T-helper 2 cell treated with Interferon-gamma antibody and Interleukin-4, amounts not matched to agents 5 μg/mL and 100 μg/mL, for 36 hours (primary cell): ENCODE data around the gene ZNF467.

Source experiments
- DNase-seq: peaks from one replicate; pipeline ENCODE4 v3.0.0; 2021; ENCODE audit warnings: low spot score
- H3K27ac Mint-ChIP-seq: one replicate; pipeline ENCODE4 v1.8.0; 2021; ENCODE audit warnings: mild to moderate bottlenecking, mixed read lengths
- H3K27me3 Mint-ChIP-seq: one replicate; pipeline ENCODE4 v1.8.0; 2021; ENCODE audit warnings: low read depth, mixed read lengths
- H3K36me3 Mint-ChIP-seq: one replicate; pipeline ENCODE4 v1.8.0; 2021; ENCODE audit warnings: low read depth, mixed read lengths
- H3K4me1 Mint-ChIP-seq: one replicate; pipeline ENCODE4 v1.8.0; 2021; ENCODE audit warnings: low read depth, mixed read lengths
- H3K4me3 Mint-ChIP-seq: one replicate; pipeline ENCODE4 v1.8.0; 2022; ENCODE audit warnings: mild to moderate bottlenecking, moderate library complexity, mixed read lengths
- H3K9me3 Mint-ChIP-seq: one replicate; pipeline ENCODE4 v1.8.0; 2021; ENCODE audit warnings: mixed read lengths

ZNF467 gene

DNA sequence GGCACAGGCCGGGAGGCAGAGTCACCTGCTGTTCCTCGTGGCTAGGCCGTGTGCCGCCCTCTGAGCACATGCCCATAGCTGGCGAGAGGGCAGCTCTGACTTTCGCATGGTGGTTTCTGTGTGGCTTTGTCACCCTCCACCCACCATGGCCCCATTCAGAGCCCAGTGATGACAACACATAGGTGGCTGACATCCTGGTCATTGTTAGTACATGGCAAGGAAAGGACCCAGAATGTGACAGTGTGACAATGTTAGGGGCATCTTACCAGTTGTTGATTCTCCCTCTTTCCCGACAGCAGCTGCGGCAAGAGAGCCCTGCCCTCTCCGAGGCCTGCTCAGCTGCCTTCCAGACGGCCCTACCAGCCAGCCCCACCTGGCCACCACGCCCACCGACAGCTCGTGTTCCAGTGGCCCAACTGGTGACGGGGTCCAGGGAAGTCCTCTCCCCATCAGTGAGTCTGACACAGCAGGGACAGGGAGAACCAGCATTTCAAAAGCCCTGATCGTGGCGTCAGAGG is 52.2 kb downstream of the ZNF467 start:
- Mint-ChIP-seq H3K4me3 (no peak overlapping the region), H3K36me3 (peaks cover 2% of the 10 kb centered on the region), H3K27ac (no peak overlapping the region), H3K4me1 (no peaks in the 10 kb centered on the region), H3K9me3 (no peaks in the 10 kb centered on the region), H3K27me3 (no peaks in the 10 kb centered on the region)
- DNase-seq = no peak

DNA sequence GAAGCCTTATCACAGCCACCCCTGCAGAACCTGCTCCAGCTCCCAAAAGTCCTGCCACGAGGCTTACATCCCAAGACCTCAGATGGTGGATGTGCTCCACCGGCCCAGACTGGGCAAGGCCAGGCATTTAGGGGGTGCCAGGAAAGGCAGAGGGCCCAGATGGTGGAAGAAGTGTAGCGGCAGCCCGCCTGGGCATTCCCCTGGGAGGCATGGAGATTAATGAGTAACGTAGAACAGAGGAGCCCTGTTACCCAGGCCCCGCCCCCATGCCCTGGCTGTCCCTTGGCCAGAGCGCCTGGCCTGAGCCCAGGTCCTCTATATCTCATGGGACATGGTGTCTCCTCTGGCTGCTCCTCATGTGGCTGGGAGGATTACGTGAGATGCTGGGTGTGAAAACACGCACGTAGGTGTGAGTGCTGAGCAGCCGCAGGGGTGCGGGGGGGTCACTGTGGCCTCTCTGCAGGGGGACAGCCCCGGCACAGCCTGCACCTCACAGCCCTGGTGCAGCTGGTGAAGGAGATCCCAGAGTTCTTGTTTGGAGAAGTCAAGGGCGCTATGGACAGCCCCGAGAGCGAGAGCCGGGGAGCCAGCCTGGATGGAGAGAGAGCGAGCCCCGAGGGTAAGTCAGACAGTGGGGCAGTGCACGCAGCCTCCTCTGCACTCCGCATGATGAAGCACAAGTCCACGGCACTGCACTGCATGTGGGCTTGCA is 52.9 kb downstream of the ZNF467 start:
- H3K4me3 Mint-ChIP-seq = no peak overlapping the region
- DNase-seq = no peak
- peaks cover 2% of the 10 kb centered on the region for H3K36me3 Mint-ChIP-seq
- H3K4me1 Mint-ChIP-seq = peaks cover 4% of the 10 kb centered on the region
- H3K27me3 Mint-ChIP-seq = no peaks in the 10 kb centered on the region
- H3K27ac Mint-ChIP-seq = no peak overlapping the region
- no peaks in the 10 kb centered on the region for H3K9me3 Mint-ChIP-seq

DNA sequence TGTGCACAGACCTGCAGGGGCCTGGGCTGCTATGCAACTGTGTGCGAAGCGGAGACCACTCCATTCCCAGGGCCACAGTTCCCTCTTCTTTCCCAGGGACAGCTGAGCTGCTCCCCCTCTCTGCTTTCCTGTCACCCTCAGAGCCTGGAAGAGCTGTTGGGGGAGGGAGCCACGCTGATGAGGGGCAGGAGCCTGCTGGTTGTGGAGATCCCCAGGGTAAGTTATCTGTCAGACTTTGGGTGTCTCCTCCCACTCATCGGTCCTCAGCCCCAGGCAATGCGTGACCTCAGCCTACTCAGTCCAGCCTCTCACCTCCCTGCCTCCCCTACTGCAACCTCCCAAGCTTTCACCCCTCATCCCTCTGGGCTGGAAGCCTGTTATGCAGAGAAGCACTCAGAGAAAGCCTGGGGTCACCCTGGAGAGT is 53.5 kb downstream of the ZNF467 start:
- H3K9me3 Mint-ChIP-seq = no peaks in the 10 kb centered on the region
- peaks cover 2% of the 10 kb centered on the region for H3K36me3 Mint-ChIP-seq
- H3K4me1 Mint-ChIP-seq = peaks cover 8% of the 10 kb centered on the region
- H3K27ac Mint-ChIP-seq = no peak overlapping the region
- no peaks in the 10 kb centered on the region for H3K27me3 Mint-ChIP-seq
- no peak for DNase-seq
- no peak overlapping the region for H3K4me3 Mint-ChIP-seq

DNA sequence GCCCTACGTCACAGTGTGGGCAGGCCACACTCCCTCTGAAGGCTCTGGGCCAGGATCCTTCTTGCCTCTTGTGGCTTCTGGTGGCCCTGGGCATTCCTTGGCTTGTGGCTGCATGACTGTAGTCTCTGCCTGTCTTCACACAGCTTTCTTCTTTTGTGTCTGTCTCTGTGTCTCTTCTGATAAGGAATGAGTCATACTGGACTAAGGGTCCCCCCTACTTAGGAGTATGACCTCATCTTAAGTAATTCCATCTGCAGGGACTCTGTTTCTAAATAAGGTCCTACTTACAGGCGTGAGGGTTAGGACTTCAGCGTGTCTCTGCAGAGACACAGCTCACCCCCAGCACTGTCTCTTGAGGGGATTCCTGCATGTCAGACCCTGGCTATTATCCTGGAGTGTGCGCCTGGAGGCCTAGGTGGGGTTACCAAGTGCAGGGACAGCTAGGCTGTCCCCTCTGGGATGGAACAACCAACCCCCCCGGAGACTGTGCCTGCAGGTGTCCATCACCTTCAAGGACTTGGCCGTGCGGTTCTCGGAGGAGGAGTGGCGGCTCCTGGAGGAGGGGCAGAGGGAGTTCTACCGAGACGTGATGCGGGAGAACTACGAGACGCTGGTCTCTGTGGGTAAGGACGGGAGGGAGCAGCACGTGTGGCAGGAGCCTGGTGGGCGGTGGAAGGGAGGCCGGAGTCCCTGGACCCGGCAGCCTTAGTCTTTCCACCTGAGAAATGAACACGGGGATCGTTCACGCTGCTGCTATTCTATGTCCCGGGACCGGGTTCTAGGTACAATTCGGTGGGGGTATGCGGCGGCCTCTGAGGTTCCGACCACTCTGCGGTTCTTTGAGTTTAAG is 54.1 kb downstream of the ZNF467 start:
- Mint-ChIP-seq H3K4me3 (no peak overlapping the region), H3K36me3 (peaks cover 2% of the 10 kb centered on the region), H3K27me3 (no peaks in the 10 kb centered on the region), H3K4me1 (peaks cover 8% of the 10 kb centered on the region), H3K27ac (no peak overlapping the region), H3K9me3 (no peaks in the 10 kb centered on the region)
- DNase-seq = no peak

DNA sequence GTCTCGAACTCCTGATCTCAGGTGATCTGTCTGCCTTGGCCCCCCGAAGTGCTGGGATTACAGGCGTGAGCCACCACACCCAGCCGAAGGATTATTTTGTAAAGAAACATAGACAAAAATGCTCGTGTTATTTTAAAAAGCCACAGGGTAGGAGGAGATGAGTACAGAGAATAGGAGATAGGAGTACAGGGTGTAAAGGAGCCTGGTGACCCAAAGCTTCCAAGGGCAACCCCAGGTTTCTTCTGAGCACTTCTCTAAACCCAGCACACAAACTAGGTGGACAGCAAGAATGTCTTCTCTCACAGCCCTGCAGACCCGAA is 54.7 kb downstream of the ZNF467 start:
- no peak overlapping the region for H3K27ac Mint-ChIP-seq
- H3K27me3 Mint-ChIP-seq = no peaks in the 10 kb centered on the region
- H3K36me3 Mint-ChIP-seq = peaks cover 2% of the 10 kb centered on the region
- peaks cover 8% of the 10 kb centered on the region for H3K4me1 Mint-ChIP-seq
- H3K4me3 Mint-ChIP-seq = no peak overlapping the region
- no peak for DNase-seq
- no peaks in the 10 kb centered on the region for H3K9me3 Mint-ChIP-seq

DNA sequence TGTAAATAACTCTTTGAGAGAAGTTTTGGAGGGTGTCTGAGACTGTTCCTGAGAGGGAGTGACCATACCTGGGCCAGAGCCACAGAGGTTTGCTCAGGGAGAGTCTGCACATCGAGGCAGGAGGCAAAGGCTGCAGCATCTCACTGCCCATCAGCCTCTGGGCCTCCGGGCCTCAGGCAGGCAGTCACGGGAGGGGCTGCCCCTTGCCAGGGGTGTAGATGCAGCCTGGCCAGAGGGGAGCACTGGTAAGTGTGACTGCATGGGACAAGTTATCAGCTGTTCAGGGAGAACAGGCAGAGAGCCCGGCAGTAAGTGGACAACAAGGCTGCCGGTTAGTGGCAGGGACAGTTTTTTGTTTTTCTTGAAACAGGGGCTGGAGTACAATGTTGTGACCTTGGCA is 55.9 kb downstream of the ZNF467 start:
- H3K27ac Mint-ChIP-seq = no peak overlapping the region
- H3K4me1 Mint-ChIP-seq = peaks cover 8% of the 10 kb centered on the region
- H3K27me3 Mint-ChIP-seq = no peaks in the 10 kb centered on the region
- H3K36me3 Mint-ChIP-seq = no peaks in the 10 kb centered on the region
- H3K9me3 Mint-ChIP-seq = no peaks in the 10 kb centered on the region
- H3K4me3 Mint-ChIP-seq = no peak overlapping the region
- no peak for DNase-seq

DNA sequence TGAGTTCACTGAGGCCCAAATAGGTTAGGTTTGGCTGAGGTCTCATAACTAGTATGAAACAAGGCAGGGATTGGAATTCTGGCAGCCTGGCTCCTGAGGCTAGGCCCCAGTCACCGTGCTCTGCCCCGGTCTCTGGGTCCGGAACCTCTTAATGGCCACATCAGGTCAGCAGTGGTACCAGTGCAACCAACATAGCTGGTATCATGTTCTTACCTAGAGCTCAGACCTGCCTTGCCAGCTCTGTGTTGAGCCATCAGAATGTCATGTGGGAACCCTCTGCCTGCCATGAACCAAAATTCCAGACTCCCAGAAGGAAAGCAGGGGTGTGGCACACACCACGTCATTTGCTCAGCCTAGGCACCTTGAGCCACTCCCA is 56.5 kb downstream of the ZNF467 start:
- H3K4me1 Mint-ChIP-seq = peaks cover 8% of the 10 kb centered on the region
- H3K27ac Mint-ChIP-seq = no peak overlapping the region
- peaks cover 1% of the 10 kb centered on the region for H3K9me3 Mint-ChIP-seq

DNA sequence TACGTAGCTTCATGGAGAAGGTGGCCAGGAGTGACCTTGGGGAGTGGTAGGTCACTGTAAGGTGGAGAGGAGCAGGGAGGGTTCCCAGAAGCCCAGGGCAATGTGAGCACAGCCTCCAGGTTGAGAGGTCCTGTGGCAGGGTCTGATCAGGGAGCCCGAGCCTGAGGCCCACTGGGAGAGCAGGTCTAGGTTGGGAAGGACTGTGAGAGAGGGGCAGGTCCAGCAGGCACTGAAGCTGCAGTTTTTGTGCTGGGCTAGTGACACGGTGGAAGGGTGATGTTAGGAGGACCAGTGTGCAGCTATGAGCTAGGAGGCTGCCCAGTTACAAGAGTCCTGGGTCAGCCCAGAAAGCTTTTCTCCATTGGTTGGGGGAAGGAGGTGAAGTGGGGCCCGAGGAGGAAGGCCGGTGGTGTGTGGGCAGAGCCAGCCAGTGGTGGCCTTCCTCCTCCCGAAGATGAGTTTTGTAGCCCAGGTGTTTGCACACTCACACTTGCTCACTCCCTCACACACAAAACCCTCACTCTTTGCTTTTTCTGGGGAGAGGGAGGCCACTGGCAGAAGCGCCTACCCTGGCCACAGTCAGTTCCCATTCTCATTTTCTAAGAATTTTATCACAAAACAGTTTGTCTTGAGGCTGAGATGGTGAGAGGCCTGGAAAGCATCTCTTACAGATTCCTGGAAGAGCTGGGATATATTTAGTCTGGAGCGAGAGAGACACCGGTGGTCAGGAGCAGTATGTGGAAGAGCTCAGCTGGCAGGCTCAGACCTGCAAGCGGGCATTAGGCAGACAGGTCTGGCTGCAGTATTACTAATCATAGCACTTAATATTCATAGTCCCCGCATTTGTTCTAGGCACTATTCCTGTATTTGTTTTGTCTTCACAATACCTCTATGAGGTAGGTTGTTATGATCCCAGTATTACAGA is 57.1 kb downstream of the ZNF467 start:
- no peak for DNase-seq
- no peak overlapping the region for H3K27ac Mint-ChIP-seq
- peak overlapping the region; percentile 87 for H3K4me3 Mint-ChIP-seq
- H3K4me1 Mint-ChIP-seq = peaks cover 8% of the 10 kb centered on the region
- peaks cover 8% of the 10 kb centered on the region for H3K9me3 Mint-ChIP-seq
- H3K27me3 Mint-ChIP-seq = no peaks in the 10 kb centered on the region
- H3K36me3 Mint-ChIP-seq = no peaks in the 10 kb centered on the region

More for the DNA sequence above, 56.5 kb downstream of the ZNF467 start:
- Mint-ChIP-seq H3K4me3 (peak overlapping the region; percentile 4), H3K36me3 (no peaks in the 10 kb centered on the region), H3K27me3 (no peaks in the 10 kb centered on the region)
- no peak for DNase-seq

DNA sequence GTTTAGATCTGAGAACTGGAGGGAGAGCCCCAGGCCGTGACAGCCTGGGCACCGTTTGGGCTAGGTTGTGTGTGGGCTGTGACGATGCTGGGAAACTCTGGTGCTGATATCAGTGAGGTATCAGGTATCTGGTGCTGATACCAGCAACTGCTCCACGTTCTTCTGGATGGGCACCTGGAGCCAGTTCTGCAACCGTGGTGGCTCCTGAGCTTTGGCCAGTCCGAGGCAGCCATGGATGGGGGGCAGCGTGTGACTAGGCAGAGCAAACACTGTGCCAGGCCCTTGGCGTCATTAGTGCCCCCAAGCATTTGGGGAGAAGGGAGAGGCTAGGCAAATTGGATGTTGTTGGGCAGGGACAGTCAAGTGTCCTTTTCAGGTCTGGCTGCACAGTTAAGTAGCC is 57.9 kb downstream of the ZNF467 start:
- Mint-ChIP-seq H3K4me3 (peak overlapping the region; percentile 87), H3K27me3 (no peaks in the 10 kb centered on the region), H3K36me3 (no peaks in the 10 kb centered on the region), H3K9me3 (peaks cover 13% of the 10 kb centered on the region), H3K27ac (peak overlapping the region; percentile 36), H3K4me1 (peaks cover 8% of the 10 kb centered on the region)
- no peak for DNase-seq

DNA sequence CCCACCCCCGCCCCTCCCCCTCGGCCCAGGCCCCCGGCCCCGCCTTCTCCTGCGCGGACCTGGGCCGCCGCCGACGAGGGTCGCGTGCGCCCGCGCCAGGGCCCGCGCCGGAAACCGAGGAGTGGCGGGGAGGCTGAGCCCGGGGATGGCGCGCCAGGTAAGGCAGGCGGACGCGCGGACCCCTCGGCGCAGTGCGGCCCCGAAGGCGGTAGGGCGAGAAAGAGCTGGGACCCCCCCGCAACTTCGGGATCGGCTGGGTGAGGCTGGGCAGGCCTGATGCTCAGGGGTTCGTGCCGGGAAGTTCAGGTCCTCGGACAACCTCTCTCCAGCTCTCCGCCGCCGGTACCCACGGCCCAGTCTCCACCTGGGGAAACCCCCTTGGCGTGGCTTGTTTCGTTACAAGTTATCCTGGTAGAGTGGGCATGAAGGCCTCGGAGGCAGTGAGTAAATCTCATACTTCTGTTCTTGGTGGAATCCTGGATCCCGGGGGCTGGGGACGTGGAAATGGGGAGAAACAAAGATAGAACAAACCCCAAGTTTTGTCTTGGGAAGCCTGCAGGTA is 58.4 kb downstream of the ZNF467 start:
- Mint-ChIP-seq H3K27me3 (no peaks in the 10 kb centered on the region), H3K36me3 (no peaks in the 10 kb centered on the region), H3K4me1 (peaks cover 8% of the 10 kb centered on the region), H3K9me3 (peaks cover 13% of the 10 kb centered on the region), H3K27ac (peak overlapping the region; percentile 36), H3K4me3 (peak overlapping the region; percentile 87)
- DNase-seq = no peak
